Measurements from ENCODE around the gene MECR. TPM values are rescaled to one million over a fixed set of nuclear protein-coding genes. Genes with fewer than 3 reads are reported as not detected.

The MECR gene
- polyA plus RNA-seq, 1 of the 3 experiments (the other 2 are of a cell fraction), result 38.3 TPM

DNA sequence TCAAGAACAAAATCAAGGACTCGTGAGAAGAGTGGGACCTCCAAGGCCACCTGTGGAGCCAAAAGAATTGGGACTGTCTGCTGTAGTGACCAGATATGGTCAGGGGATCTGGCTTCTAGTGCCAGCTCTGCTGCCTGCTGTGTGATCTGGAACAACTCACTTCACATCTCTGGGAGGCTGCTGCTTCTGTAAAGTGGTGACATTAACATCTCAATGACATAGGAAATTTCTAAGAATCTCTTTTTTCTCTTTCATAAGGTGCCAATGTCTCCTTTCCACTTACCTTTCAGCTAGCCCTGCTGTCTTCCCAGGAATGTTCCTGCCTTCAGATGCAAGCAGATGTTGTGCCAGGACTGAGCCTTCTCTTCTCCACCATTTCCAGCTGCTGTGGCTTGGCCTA is 44.0 kb downstream of the MECR start:
- Histone ChIP-seq H3K27me3 (ENCODE audit: insufficient read depth) (no peaks in the 10 kb centered on the region), H3K27ac (ENCODE audit: low read depth in 2 of 2, low read length in 1 of 2) (no peak overlapping the region), H3K9ac (no peak overlapping the region), H2AFZ (ENCODE audit: low read depth) (no peak overlapping the region), H3K9me2 (no peaks in the 10 kb centered on the region), H3F3A (replicated peaks; ENCODE audit: insufficient read depth) (peaks cover 13% of the 10 kb centered on the region), H3K9me3 (no peaks in the 10 kb centered on the region), H3K36me3 (replicated peaks in 1 of 2; ENCODE audit: control insufficient read depth in 1 of 2, insufficient read depth in 2 of 2, low read length in 1 of 2) (no peaks in the 10 kb centered on the region), H3K79me2 (ENCODE audit: insufficient read depth) (no peaks in the 10 kb centered on the region), H3K4me2 (no peak overlapping the region), H3K4me3 (ENCODE audit: low read depth in 2 of 2, low read length in 1 of 2) (no peak overlapping the region), H4K20me1 (ENCODE audit: insufficient read depth) (no peaks in the 10 kb centered on the region), H3K4me1 (ENCODE audit: control insufficient read depth in 1 of 2, insufficient read depth in 2 of 2, low read depth in 1 of 2, low read length in 1 of 2) (no peaks in the 10 kb centered on the region; a peak in 1 of 4 replicates)
- CTCF ChIA-PET, result interaction anchor here (1.0 to 1.6 kb wide), 3 partner anchors 11 to 16 kb away, joined by 4 to 5 read pairs (median 4); no protein-coding TSS in a partner anchor
- POLR2A ChIA-PET, result no interaction called here
- 100% methylated on average over 1 of the region's 1 CpG for WGBS (ENCODE audit: low lambda C conversion rate)
- DNase-seq, result no peak
- TF ChIP-seq RCOR1 (IDR thresholded peaks at IDR 0.05; ENCODE audit: low read length), result no peak
- TF ChIP-seq, protein P1, sequence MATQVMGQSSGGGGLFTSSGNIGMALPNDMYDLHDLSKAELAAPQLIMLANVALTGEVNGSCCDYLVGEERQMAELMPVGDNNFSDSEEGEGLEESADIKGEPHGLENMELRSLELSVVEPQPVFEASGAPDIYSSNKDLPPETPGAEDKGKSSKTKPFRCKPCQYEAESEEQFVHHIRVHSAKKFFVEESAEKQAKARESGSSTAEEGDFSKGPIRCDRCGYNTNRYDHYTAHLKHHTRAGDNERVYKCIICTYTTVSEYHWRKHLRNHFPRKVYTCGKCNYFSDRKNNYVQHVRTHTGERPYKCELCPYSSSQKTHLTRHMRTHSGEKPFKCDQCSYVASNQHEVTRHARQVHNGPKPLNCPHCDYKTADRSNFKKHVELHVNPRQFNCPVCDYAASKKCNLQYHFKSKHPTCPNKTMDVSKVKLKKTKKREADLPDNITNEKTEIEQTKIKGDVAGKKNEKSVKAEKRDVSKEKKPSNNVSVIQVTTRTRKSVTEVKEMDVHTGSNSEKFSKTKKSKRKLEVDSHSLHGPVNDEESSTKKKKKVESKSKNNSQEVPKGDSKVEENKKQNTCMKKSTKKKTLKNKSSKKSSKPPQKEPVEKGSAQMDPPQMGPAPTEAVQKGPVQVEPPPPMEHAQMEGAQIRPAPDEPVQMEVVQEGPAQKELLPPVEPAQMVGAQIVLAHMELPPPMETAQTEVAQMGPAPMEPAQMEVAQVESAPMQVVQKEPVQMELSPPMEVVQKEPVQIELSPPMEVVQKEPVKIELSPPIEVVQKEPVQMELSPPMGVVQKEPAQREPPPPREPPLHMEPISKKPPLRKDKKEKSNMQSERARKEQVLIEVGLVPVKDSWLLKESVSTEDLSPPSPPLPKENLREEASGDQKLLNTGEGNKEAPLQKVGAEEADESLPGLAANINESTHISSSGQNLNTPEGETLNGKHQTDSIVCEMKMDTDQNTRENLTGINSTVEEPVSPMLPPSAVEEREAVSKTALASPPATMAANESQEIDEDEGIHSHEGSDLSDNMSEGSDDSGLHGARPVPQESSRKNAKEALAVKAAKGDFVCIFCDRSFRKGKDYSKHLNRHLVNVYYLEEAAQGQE (IDR thresholded peaks at IDR 0.05; ENCODE audit: low read depth, low read length), result no peak
- TF ChIP-seq NRF1 (IDR thresholded peaks at IDR 0.05; ENCODE audit: low read depth, low read length), result no peak
- no peak for TF ChIP-seq CHD2 (IDR thresholded peaks at IDR 0.05; ENCODE audit: low read length, partially characterized antibody)
- no peak for TF ChIP-seq TEAD4 (IDR thresholded peaks at IDR 0.05; ENCODE audit: borderline replicate concordance, insufficient read depth)
- TF ChIP-seq SMC3 (IDR thresholded peaks at IDR 0.05; ENCODE audit: low read depth, low read length), result no peak
- no peak for TF ChIP-seq MEF2A (IDR thresholded peaks at IDR 0.05; ENCODE audit: borderline replicate concordance, low read depth)
- no peak for TF ChIP-seq SIN3A (IDR thresholded peaks at IDR 0.05; ENCODE audit: borderline replicate concordance, low read depth, low read length)
- TF ChIP-seq RFX5 (IDR thresholded peaks at IDR 0.05; ENCODE audit: low read length), result no peak
- no peak for TF ChIP-seq ELF1 (IDR thresholded peaks at IDR 0.05)
- no peak for TF ChIP-seq GATA2 (CRISPR knock-in tag; IDR thresholded peaks at IDR 0.05)

DNA sequence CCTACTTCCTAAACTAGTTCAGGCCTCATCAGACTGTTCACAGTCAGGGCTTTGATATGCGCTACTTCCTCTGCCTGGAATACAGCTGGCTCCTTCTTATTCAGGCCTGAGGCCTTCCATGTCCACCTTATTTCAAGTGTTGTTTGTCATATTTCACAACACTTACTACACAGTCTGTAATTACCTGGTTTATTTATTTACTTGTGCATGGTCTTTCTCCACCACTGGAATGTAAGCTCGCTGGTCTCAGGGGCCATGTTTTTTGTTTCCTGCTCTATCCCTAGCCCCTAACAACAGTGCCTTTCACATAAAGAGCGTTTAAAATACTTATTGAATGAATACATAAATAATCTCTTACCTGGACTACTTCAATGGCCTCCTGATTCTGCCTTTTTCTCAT is 44.5 kb downstream of the MECR start:
- H3K9me3 ChIP-seq, result no peaks in the 10 kb centered on the region
- no peak overlapping the region for H3K4me2 ChIP-seq
- H4K20me1 ChIP-seq (ENCODE audit: insufficient read depth), result no peaks in the 10 kb centered on the region
- no peak for DNase-seq
- peaks cover 4% of the 10 kb centered on the region for H3K79me2 ChIP-seq (ENCODE audit: insufficient read depth)
- no peak overlapping the region for H3K4me3 ChIP-seq (ENCODE audit: low read depth in 2 of 2, low read length in 1 of 2)
- no peaks in the 10 kb centered on the region; a peak in 1 of 4 replicates for H3K4me1 ChIP-seq (ENCODE audit: control insufficient read depth in 1 of 2, insufficient read depth in 2 of 2, low read depth in 1 of 2, low read length in 1 of 2)
- ChIA-PET POLR2A (no interaction called here), CTCF (interaction anchor here (1.0 to 1.6 kb wide), 3 partner anchors 11 to 16 kb away, joined by 4 to 5 read pairs (median 4); no protein-coding TSS in a partner anchor)
- no peaks in the 10 kb centered on the region for H3K36me3 ChIP-seq (replicated peaks in 1 of 2; ENCODE audit: control insufficient read depth in 1 of 2, insufficient read depth in 2 of 2, low read length in 1 of 2)
- no peak overlapping the region for H3K9ac ChIP-seq
- no peak overlapping the region for H3K27ac ChIP-seq (ENCODE audit: low read depth in 2 of 2, low read length in 1 of 2)
- H3K9me2 ChIP-seq, result no peaks in the 10 kb centered on the region
- H3K27me3 ChIP-seq (ENCODE audit: insufficient read depth), result no peaks in the 10 kb centered on the region
- WGBS (ENCODE audit: low lambda C conversion rate), result 89% methylated on average over 3 of the region's 3 CpGs
- H3F3A ChIP-seq (replicated peaks; ENCODE audit: insufficient read depth), result peaks cover 17% of the 10 kb centered on the region
- H2AFZ ChIP-seq (ENCODE audit: low read depth), result no peak overlapping the region
- TF ChIP-seq CTCF (IDR thresholded peaks at IDR 0.05) (no peak), EP300 (IDR thresholded peaks at IDR 0.05; ENCODE audit: borderline replicate concordance in 1 of 2, low read depth in 1 of 2, low read length in 1 of 2) (no peak), FOSL2 (IDR thresholded peaks at IDR 0.05; ENCODE audit: borderline replicate concordance, low read depth) (no peak), RAD21 (IDR thresholded peaks at IDR 0.05; ENCODE audit: low read length) (no peak), MEF2A (IDR thresholded peaks at IDR 0.05; ENCODE audit: borderline replicate concordance, low read depth) (no peak), SIN3A (IDR thresholded peaks at IDR 0.05; ENCODE audit: borderline replicate concordance, low read depth, low read length) (no peak), RFX5 (IDR thresholded peaks at IDR 0.05; ENCODE audit: low read length) (no peak), NFIC (IDR thresholded peaks at IDR 0.05; ENCODE audit: borderline replicate concordance) (no peak), RXRA (IDR thresholded peaks at IDR 0.05; ENCODE audit: borderline replicate concordance, low read depth) (no peak)
- TF ChIP-seq, protein P2, sequence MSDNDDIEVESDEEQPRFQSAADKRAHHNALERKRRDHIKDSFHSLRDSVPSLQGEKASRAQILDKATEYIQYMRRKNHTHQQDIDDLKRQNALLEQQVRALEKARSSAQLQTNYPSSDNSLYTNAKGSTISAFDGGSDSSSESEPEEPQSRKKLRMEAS (IDR thresholded peaks at IDR 0.05; ENCODE audit: low read depth), result no peak
- TF ChIP-seq, protein P1 (IDR thresholded peaks at IDR 0.05; ENCODE audit: low read depth, low read length), result no peak
